ENCODE results near the gene CMBL. TPM values are rescaled to one million over a fixed set of nuclear protein-coding genes. Genes with fewer than 3 reads are reported as not detected.

The CMBL gene
- polyA plus RNA-seq, 1 experiment: 23.8 TPM

DNA sequence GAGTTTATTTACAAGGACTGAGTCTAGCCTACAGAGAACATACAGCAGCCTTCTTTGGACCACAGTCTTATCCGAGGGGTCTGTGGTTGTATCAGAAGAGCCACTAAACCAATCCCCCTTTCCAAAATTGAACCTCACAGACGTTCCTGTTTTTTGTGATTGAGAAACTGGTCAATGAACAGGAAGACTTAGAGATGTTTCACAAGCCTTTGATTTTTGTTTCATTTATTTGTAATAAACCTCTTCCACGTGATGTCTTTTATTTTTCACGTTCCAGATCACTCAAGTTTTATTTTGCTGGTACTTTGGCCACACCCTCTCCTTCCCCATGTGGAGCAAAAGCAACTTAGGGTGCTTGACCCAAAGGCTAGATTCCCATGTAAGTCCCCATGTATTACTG lies 41.6 kb downstream of the CMBL start:
- POLR2A ChIA-PET: interaction anchor here (0.6 kb wide), 1 partner anchor 16 kb away, joined by 3 read pairs; the partner anchor contains the start of genes ATPSCKMT and CCT5

DNA sequence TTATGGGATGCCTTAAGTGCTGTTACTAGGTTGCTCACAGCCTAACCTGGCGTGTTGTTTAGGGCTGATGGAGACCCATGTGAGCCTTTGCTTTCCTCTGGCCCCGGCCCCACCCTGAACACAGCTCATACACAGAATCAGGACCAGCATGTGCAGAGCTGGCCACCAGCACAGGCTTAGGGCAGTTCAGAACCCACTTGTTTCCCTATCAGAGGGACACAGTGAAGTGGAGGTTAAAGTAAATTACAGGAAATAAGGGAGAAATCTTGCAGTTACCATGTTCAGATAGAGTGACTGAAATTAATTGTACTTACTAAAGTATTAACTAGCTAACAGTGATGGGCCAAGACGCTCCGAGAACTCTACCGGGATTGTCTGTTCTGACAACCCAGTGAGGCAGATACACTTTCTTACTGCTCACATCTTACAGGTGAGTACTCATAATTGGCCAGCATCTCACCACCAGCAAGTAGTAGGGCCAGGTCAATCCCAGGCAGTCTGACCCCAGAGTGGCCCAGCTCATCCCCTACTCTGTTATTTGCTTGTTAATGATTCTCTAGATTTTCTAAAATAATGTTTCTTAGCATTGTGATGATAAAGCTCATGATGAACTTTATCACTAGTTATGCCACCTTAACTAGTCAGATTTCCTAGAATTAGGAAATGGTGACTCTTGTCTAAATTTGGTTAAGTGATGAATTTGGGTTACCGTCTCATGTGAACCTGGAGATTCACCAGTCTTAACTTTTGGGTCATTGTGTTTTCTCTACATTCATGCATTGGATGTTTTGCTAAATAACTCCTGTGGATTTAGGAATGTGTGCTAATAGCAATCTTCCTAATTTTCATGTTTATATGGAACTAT lies 42.2 kb downstream of the CMBL start:
- ChIA-PET POLR2A (interaction anchor here (0.6 kb wide), 1 partner anchor 11 kb away, joined by 3 read pairs; no protein-coding TSS in a partner anchor), CTCF (interaction anchor here (0.9 to 1.7 kb wide), 4 partner anchors 18 to 157 kb away, joined by 3 to 7 read pairs (median 4); partner anchors contain the start of gene MARCHF6)
- no peak for DNase-seq (ENCODE audit: low read depth)
- Histone ChIP-seq H3K4me3 (ENCODE audit: low read depth, low read length) (no peak overlapping the region), H3K36me3 (ENCODE audit: control insufficient read depth, insufficient read depth, low read length) (peaks cover 20% of the 10 kb centered on the region), H3K27me3 (ENCODE audit: control insufficient read depth, insufficient read depth, low read length) (no peaks in the 10 kb centered on the region)
- TF ChIP-seq, protein P1, sequence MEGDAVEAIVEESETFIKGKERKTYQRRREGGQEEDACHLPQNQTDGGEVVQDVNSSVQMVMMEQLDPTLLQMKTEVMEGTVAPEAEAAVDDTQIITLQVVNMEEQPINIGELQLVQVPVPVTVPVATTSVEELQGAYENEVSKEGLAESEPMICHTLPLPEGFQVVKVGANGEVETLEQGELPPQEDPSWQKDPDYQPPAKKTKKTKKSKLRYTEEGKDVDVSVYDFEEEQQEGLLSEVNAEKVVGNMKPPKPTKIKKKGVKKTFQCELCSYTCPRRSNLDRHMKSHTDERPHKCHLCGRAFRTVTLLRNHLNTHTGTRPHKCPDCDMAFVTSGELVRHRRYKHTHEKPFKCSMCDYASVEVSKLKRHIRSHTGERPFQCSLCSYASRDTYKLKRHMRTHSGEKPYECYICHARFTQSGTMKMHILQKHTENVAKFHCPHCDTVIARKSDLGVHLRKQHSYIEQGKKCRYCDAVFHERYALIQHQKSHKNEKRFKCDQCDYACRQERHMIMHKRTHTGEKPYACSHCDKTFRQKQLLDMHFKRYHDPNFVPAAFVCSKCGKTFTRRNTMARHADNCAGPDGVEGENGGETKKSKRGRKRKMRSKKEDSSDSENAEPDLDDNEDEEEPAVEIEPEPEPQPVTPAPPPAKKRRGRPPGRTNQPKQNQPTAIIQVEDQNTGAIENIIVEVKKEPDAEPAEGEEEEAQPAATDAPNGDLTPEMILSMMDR (IDR thresholded peaks at IDR 0.05; ENCODE audit: insufficient read depth, low read depth, low read length): no peak

More for the DNA sequence above, 41.6 kb downstream of the CMBL start:
- CTCF ChIA-PET: no interaction called here
- TF ChIP-seq, protein P1 (IDR thresholded peaks at IDR 0.05; ENCODE audit: insufficient read depth, low read depth, low read length): no peak
- no peak for DNase-seq (ENCODE audit: low read depth)
- Histone ChIP-seq H3K36me3 (ENCODE audit: control insufficient read depth, insufficient read depth, low read length) (peaks cover 16% of the 10 kb centered on the region), H3K4me3 (ENCODE audit: low read depth, low read length) (no peak overlapping the region), H3K27me3 (ENCODE audit: control insufficient read depth, insufficient read depth, low read length) (no peaks in the 10 kb centered on the region)

DNA sequence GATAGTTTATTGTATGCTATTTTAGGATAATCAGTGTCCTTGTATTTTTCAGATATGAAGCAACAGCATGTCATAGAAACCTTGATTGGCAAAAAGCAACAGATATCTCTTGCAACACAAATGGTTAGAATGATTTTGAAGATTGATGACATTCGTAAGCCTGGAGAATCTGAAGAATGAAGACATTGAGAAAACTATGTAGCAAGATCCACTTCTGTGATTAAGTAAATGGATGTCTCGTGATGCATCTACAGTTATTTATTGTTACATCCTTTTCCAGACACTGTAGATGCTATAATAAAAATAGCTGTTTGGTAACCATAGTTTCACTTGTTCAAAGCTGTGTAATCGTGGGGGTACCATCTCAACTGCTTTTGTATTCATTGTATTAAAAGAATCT lies 43.1 kb downstream of the CMBL start:
- POLR2A ChIA-PET: interaction anchor here (0.6 kb wide), 1 partner anchor 78 kb away, joined by 3 read pairs; no protein-coding TSS in a partner anchor
- no peak for DNase-seq (ENCODE audit: low read depth)
- Histone ChIP-seq H3K36me3 (ENCODE audit: control insufficient read depth, insufficient read depth, low read length) (peaks cover 26% of the 10 kb centered on the region), H3K27me3 (ENCODE audit: control insufficient read depth, insufficient read depth, low read length) (no peaks in the 10 kb centered on the region), H3K4me3 (ENCODE audit: low read depth, low read length) (no peak overlapping the region)
- CTCF ChIA-PET: interaction anchor here (0.7 to 1.7 kb wide), 6 partner anchors 19 to 1486 kb away, joined by 3 to 7 read pairs (median 4); no protein-coding TSS in a partner anchor
- TF ChIP-seq, protein P1 (IDR thresholded peaks at IDR 0.05; ENCODE audit: insufficient read depth, low read depth, low read length): no peak

DNA sequence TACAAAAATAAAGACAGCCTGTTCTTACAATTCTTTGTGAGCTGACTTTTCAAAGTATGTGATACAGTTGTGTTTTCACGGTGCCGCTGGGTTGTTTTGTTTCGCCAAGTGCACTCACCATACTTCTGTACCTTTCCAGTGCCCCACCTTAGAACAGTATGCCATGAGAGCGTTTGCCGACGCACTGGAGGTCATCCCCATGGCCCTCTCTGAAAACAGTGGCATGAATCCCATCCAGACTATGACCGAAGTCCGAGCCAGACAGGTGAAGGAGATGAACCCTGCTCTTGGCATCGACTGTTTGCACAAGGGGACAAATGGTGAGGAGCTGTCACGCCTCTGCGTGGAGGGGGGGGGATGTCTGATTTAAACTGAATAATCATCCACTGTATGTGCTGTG lies 44.7 kb downstream of the CMBL start:
- POLR2A ChIA-PET: interaction anchor here (0.6 kb wide), 1 partner anchor 87 kb away, joined by 3 read pairs; no protein-coding TSS in a partner anchor
- H3K4me3 ChIP-seq (ENCODE audit: low read depth, low read length): no peak overlapping the region
- no peaks in the 10 kb centered on the region for H3K27me3 ChIP-seq (ENCODE audit: control insufficient read depth, insufficient read depth, low read length)
- H3K36me3 ChIP-seq (ENCODE audit: control insufficient read depth, insufficient read depth, low read length): peaks cover 36% of the 10 kb centered on the region
- CTCF ChIA-PET: no interaction called here
- TF ChIP-seq, protein P1 (IDR thresholded peaks at IDR 0.05; ENCODE audit: insufficient read depth, low read depth, low read length): no peak
- no peak for DNase-seq (ENCODE audit: low read depth)

DNA sequence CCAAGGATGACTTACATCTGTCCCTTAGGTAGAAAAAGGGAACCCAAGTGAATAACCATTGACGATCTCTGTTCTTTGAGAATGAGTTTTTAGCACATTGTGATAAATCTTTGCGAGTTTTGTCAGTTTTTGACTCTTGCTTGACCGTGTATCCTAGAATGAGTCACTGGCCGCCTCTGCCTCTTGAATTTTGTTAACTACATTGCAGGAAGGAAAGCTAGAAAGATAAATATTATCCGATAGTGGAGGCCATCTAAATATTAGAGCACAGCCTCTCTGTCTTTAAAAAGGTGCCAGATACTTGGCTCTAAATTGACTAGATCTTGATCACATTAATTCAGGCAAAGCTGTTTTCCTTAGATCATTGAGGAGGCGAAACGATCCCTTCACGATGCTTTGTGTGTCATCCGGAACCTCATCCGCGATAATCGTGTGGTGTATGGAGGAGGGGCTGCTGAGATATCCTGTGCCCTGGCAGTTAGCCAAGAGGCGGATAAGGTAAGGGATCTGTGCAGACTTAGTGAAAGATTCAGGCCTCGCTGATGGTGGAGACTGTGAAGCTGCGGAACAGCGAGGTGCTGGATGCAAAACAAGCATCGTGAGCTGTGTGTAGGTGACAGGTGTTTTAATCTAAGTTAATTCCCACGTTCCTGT lies 45.5 kb downstream of the CMBL start:
- TF ChIP-seq, protein P1 (IDR thresholded peaks at IDR 0.05; ENCODE audit: insufficient read depth, low read depth, low read length): no peak
- DNase-seq (ENCODE audit: low read depth): no peak
- H3K4me3 ChIP-seq (ENCODE audit: low read depth, low read length): no peak overlapping the region
- CTCF ChIA-PET: no interaction called here
- H3K36me3 ChIP-seq (ENCODE audit: control insufficient read depth, insufficient read depth, low read length): peaks cover 39% of the 10 kb centered on the region
- H3K27me3 ChIP-seq (ENCODE audit: control insufficient read depth, insufficient read depth, low read length): no peaks in the 10 kb centered on the region
- POLR2A ChIA-PET: interaction anchor here (0.6 kb wide), 1 partner anchor 87 kb away, joined by 3 read pairs; no protein-coding TSS in a partner anchor
